Heart right ventricle (tissue), 16 donors: Measurements from ENCODE around the gene COLEC12. TPM values are rescaled to one million over a fixed set of nuclear protein-coding genes. Genes with fewer than 3 reads are reported as not detected.
A peak's percentile ranks its signal among the peaks of the same experiment; 100 is the strongest.

Experiments
- ATAC-seq, 8 donors: fragments of 200-7000 bp; cut with Tn5 transposase; one replicate each; pipeline ENCODE4 v1.9.1; 2020; ENCODE audit warnings: mild to moderate bottlenecking in 8 of 8, moderate library complexity in 8 of 8, moderate number of reproducible peaks in 1 of 8
- DNase-seq, 2 donors: peaks; one replicate each; pipeline ENCODE4 v3.0.0-alpha.2; 2020
- H3K27ac ChIP-seq, 10 donors: fragments of 200-600 bp; sonication (generic) in 2 of 10; one replicate each; pipeline versions ENCODE4 v1.5.0 to v1.8.0; 2020 to 2022; ENCODE audit warnings: mild to moderate bottlenecking in 3 of 10
- H3K27me3 ChIP-seq, 7 donors: fragments of 200-600 bp; one replicate each; pipeline ENCODE4 v1.8.0; 2021 to 2022; ENCODE audit warnings: mild to moderate bottlenecking in 2 of 7
- H3K36me3 ChIP-seq, 9 donors: fragments of 200-600 bp; sonication (generic) in 1 of 9; one replicate each; pipeline versions ENCODE4 v1.5.0 to v1.8.0; 2020 to 2022; ENCODE audit warnings: mild to moderate bottlenecking in 2 of 9
- H3K4me1 ChIP-seq, 9 donors: fragments of 200-600 bp; sonication (generic) in 1 of 9; one replicate each; pipeline versions ENCODE4 v1.5.0 to v1.8.0; 2020 to 2022; ENCODE audit warnings: mild to moderate bottlenecking in 4 of 9
- H3K4me3 ChIP-seq, 10 donors: fragments of 200-600 bp; sonication (generic) in 2 of 10; one replicate each; pipeline versions ENCODE4 v1.5.0 to v1.8.0; 2020 to 2022; ENCODE audit warnings: mild to moderate bottlenecking in 7 of 10, moderate library complexity in 2 of 10
- H3K9me3 ChIP-seq, 11 donors: fragments of 200-600 bp in 10 of 11; sonication (generic) in 2 of 11; one replicate each; pipeline versions ENCODE4 v1.5.0 to v1.8.0; 2013 to 2022; ENCODE audit warnings: mild to moderate bottlenecking in 2 of 11, control low read depth in 1 of 11, moderate library complexity in 1 of 11
- WGBS, 2 donors: extraction: QIAGEN DNeasy Blood & Tissue Kit; methylation state at CpG; one replicate each; pipeline ENCODE4 v1.1.7; 2013; ENCODE audit warnings: inconsistent platforms in 1 of 2; 5-methylcytosine and 5-hydroxymethylcytosine counted together
- intact Hi-C, 10 donors: fragments of 100-400 bp; cut with DNase I; formaldehyde crosslinking; loops; one replicate each; pipeline versions ENCODE4 v1.11.1 to v1.14.2; 2022
- long read RNA-seq, 3 donors: library from polyadenylated mRNA; unstranded; transcript quantifications; one replicate each; pipeline ENCODE4 v2.0.0, GENCODE V29; 2020 to 2021
- polyA plus RNA-seq, 2 donors: library from polyadenylated mRNA; stranded (reverse); fragments of 200-250 nt; gene quantifications; one replicate each; pipeline ENCODE4 v1.2.3, GENCODE V29; 2013
- total RNA-seq, 10 donors: library from RNA; stranded (reverse); fragmentation: NEBNext Ultra II Directional in 3 of 10; extraction: Animal tissue kit (Norgen Biotek cat#: 25700) in 3 of 10; gene quantifications; one replicate each; pipeline versions ENCODE4 v1.2.1 to v1.2.4, GENCODE V29; 2021 to 2023
- TF ChIP-seq, protein P1 (sequence below), 9 donors: fragments of 200-600 bp; sonication (generic) in 2 of 9; IDR thresholded peaks; one replicate each; pipeline versions ENCODE4 v1.5.0 to v1.8.0; 2021 to 2022; ENCODE audit warnings: antibody characterized with exemption in 9 of 9, mild to moderate bottlenecking in 5 of 9, moderate library complexity in 1 of 9
- donor health status: Arrhythmogenic right ventricular cardiomyopathy.
- donor health status: ischemic (EF 13 %, LVEDD 7.1; RV severe dilation, severe dysfunction).
- donor health status: healthy with polysubstance abuse.
- donor health status: DM: no; HTN: yes; CAD: no.
- donor health status: DM: no; HTN: no; CAD: no.
- donor health status: ischemic (EF 25% LVEDD 6.9; RV normal size, moderate dysfunction).
- donor health status: ischemic (EF 25% LVEDD 5.7; RV mildly dilated, moderate dysfunction).
- donor health status: healthy.
- donor health status: DM: yes; HTN: yes; CAD: no.
- donor health status: Ischemic cardiomyopathy.
- donor health status: ischemic (EF 35%, LVEDD 5.7; RV mildly dilated, moderate dysfunction).
- donor health status: nonischemic (EF 11% LVEDD 7.7; RV severe dilation, severe dysfunction).
- donor health status: DM: yes; HTN: yes; CAD: no.
- donor health status: PGD.
- donor health status: ischemic (EF 29% LVEDD 5.4; RV normal size, mild dysfunction).
- donor health status: nonischemic (EF 23%, LVEDD 6.1; RV moderate dilation, normal function).

COLEC12 gene
- total RNA-seq (10 to 100 TPM in 2 of 10 donors, 1 to 10 TPM in 8; 5.3 to 15.4 (median 6.9) TPM), polyA plus RNA-seq (1 to 10 TPM; 2.8 to 3.1 TPM)
- long read RNA-seq, donor 1, full-length matches to known transcripts, result 6 of 14 reads
- long read RNA-seq, donor 1, partial matches to known transcripts, result 6 of 14 reads
- long read RNA-seq, donor 1, other reads (novel, unspliced or antisense), result 2 of 14 reads
- long read RNA-seq, donor 2, full-length matches to known transcripts, result 5 of 10 reads
- long read RNA-seq, donor 2, partial matches to known transcripts, result 4 of 10 reads
- long read RNA-seq, donor 2, other reads (novel, unspliced or antisense), result 1 of 10 reads
- long read RNA-seq, donor 3, partial matches to known transcripts, result 3 of 6 reads
- long read RNA-seq, donor 3, other reads (novel, unspliced or antisense), result 3 of 6 reads

DNA sequence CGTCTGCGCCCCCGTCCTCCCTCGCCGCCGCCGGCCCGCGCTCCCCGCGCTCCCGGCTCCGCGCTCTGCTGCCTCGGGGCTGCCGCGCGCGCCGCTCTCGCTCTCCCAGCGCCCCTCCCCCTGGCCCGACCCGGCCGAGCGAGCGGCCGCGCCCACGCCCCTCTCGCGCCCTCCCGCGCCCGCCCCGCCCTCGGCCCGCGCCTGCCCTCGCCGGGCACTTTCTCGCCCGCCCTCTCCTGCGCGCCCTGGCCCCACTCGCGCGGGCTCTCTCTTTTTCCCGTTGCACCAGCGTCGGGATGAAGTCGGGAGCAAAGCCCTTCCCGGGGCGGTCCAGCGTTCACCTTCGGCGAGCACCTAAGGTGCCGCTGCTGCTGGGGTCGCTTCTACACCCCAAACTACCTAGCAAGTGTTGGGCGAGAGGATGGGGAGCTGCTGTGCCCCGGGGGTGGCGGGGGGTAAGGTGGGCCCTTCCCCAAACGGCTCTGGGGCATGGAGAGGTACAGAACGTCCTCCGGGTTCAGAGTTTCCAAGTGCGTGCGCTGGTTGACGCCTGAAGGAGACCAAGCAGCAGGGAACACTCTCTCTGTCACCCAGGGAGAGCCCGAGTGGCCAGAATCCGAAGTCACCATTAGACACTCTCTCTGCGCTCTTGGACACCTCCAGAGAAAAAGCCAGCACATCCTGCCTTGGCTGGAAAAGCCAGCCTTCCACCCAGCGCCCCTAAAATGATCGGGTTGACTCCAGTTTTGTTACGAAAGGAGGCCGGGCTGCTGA lies at the start of gene COLEC12:
Gene COLEC12, minus strand, starts transcription at position 70 of the 774 bp plus-strand sequence. CDS start 187 bp downstream, outside the sequence.
- ATAC-seq (peak; percentile 23 to 83 (median 56)), DNase-seq (peak; percentile 33 to 55)
- intact Hi-C loops, result no loop called here
- TF ChIP-seq, protein P1, sequence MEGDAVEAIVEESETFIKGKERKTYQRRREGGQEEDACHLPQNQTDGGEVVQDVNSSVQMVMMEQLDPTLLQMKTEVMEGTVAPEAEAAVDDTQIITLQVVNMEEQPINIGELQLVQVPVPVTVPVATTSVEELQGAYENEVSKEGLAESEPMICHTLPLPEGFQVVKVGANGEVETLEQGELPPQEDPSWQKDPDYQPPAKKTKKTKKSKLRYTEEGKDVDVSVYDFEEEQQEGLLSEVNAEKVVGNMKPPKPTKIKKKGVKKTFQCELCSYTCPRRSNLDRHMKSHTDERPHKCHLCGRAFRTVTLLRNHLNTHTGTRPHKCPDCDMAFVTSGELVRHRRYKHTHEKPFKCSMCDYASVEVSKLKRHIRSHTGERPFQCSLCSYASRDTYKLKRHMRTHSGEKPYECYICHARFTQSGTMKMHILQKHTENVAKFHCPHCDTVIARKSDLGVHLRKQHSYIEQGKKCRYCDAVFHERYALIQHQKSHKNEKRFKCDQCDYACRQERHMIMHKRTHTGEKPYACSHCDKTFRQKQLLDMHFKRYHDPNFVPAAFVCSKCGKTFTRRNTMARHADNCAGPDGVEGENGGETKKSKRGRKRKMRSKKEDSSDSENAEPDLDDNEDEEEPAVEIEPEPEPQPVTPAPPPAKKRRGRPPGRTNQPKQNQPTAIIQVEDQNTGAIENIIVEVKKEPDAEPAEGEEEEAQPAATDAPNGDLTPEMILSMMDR (IDR thresholded peaks at IDR 0.05), result no peak
- Histone ChIP-seq H3K36me3 (no peaks in the 10 kb centered on the region), H3K4me1 (peaks cover 0 to 24% (median 16%) of the 10 kb centered on the region in 9 donors), H3K4me3 (peak within 1 kb of the TSS; percentile 18 to 59 (median 55)), H3K27me3 (peaks cover 0 to 67% (median 52%) of the 10 kb centered on the region in 7 donors), H3K9me3 (no peaks in the 10 kb centered on the region), H3K27ac (peak within 1 kb of the TSS in 5 of 10 donors; percentile 16 to 77 (median 58))
- WGBS, 2 donors, result 2 to 4% methylated on average over 57 to 75 of the region's 75 CpGs

DNA sequence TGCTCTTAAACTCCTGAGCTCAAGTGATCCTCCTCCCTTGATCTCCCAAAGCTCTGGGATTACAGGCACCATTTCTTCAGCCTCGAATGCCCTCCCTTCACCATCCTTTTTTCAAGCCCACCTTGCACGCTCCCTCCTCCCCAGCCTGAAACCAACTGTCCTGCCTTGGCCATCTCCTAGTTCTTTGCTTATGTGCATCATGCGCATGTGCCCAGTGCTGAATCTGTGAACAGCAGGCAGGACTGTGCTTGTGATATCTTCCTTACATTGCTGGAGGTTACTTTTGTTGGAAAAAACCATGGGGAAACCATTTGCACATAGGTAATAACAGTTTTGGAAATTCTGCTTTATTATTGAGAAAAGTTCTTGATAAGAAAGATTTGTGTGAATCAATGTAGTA lies 49.5 kb upstream of the COLEC12 start:
- WGBS, 2 donors, result 77 to 80% methylated on average over 3 of the region's 3 CpGs
- H3K27me3 ChIP-seq, result no peaks in the 10 kb centered on the region
- no peak overlapping the region for H3K27ac ChIP-seq
- TF ChIP-seq, protein P1 (IDR thresholded peaks at IDR 0.05), result no peak
- no peaks in the 10 kb centered on the region for H3K36me3 ChIP-seq
- no peaks in the 10 kb centered on the region for H3K4me1 ChIP-seq
- no peak for DNase-seq
- H3K9me3 ChIP-seq, result peaks cover 0 to 6% (median 0%) of the 10 kb centered on the region in 11 donors
- ATAC-seq, result no peak
- H3K4me3 ChIP-seq, result no peak overlapping the region
- intact Hi-C loops, result no loop called here

DNA sequence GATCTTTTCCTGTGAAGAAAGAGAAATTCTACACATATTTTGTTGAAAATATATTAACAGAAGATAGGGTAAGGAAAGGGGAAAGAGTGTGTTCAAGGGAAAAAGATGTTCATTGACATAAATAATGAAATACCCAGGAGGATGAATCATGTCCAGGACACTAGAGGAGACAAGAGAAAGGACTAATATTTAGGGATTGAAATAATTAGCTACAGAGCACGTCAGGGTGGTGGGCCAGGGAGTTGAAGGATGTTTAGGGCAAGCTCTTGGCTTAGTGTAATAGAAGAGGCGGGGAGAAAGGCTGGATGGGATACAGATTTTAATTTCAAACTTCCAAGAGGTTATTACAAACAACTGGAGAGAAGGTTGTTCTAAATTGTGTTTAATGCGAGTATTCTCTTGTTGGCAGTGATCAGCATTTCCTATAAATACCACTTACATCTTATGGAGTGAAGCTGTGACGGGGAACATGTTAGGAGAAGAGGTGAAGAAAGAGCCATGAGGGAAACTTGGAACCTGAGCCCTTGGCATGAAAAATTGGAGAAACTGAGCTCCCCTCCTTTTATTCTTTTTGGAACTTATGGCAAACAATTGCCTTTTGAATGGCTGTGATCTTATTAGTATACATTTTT lies 43.1 kb upstream of the COLEC12 start:
- intact Hi-C loops, result no loop called here
- H3K36me3 ChIP-seq, result no peaks in the 10 kb centered on the region
- no peaks in the 10 kb centered on the region for H3K4me1 ChIP-seq
- WGBS, 2 donors, result 75 to 78% methylated on average over 4 of the region's 4 CpGs
- TF ChIP-seq, protein P1 (IDR thresholded peaks at IDR 0.05), result no peak
- DNase-seq (no peak), ATAC-seq (no peak)
- H3K9me3 ChIP-seq, result no peaks in the 10 kb centered on the region
- H3K27ac ChIP-seq, result no peak overlapping the region
- H3K27me3 ChIP-seq, result no peaks in the 10 kb centered on the region
- no peak overlapping the region for H3K4me3 ChIP-seq

DNA sequence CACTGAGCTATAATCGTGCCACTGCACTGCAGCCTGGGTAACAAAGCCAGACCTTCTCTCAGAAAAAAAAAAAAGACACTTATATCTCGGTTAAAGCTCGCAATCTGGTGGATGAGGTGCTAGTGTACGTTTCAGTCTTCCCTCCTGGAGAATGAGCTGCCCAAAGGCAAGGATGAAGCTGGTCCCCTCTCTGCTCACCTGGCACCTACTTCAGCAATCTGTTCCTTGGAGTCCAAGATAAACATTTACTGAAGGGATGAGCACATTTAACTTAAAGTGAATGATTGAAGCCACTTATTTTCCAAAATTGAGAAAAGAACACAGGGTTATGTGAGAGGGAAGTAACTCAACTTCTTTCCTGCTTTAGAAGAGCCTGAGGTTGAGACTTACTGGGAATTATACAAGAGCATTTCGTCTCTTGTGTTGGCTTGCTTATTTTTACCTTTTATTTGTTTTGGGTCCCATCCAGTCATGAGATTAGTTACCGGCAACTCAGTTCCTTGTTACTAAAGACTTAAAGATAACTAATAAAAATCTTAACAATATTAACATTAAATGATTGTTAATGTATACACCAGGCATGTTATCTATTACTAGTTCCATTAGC lies 33.6 kb upstream of the COLEC12 start:
- ATAC-seq (no peak), DNase-seq (no peak)
- Histone ChIP-seq H3K27me3 (peaks cover 0 to 10% (median 0%) of the 10 kb centered on the region in 7 donors), H3K36me3 (no peaks in the 10 kb centered on the region), H3K4me3 (no peak overlapping the region), H3K4me1 (no peaks in the 10 kb centered on the region), H3K9me3 (no peaks in the 10 kb centered on the region), H3K27ac (no peak overlapping the region)
- intact Hi-C loops, result no loop called here
- WGBS, 2 donors, result 71 to 74% methylated on average over 6 of the region's 6 CpGs
- TF ChIP-seq, protein P1 (IDR thresholded peaks at IDR 0.05), result no peak
